Stimulated activated CD8-positive, alpha-beta memory T cell treated with anti-CD3 and anti-CD28 coated beads, Interleukin-2, amount 100 ng/mL, for 1 hour (primary cell): ENCODE measurements around the gene ATP23.

Source experiments
- DNase-seq, 2 donors: peaks; one replicate each; pipeline ENCODE4 v3.0.0-alpha.2; 2020; ENCODE audit warnings: low read depth in 2 of 2

The ATP23 gene

GRCh38 chr12:57983146-57983857 lies 41.9 kb downstream of the ATP23 start:
- DNase-seq: no peak

GRCh38 chr12:57983858-57984505 lies 42.6 kb downstream of the ATP23 start:
- DNase-seq: no peak

GRCh38 chr12:57984629-57985151 lies 43.3 kb downstream of the ATP23 start:
- no peak for DNase-seq

GRCh38 chr12:57985685-57986084 lies 44.3 kb downstream of the ATP23 start:
- no peak for DNase-seq

GRCh38 chr12:57989838-57990237 lies 48.5 kb downstream of the ATP23 start:
- DNase-seq: no peak

GRCh38 chr12:57990241-57990883 lies 49.0 kb downstream of the ATP23 start:
- DNase-seq: no peak

- DNase-seq: no peak
These were observed 50.6 kb downstream of the ATP23 start for GRCh38 chr12:57992001-57992400.

GRCh38 chr12:57993030-57993429 lies 51.7 kb downstream of the ATP23 start:
- DNase-seq: no peak

GRCh38 chr12:57993834-57994233 lies 52.5 kb downstream of the ATP23 start:
- no peak for DNase-seq

- DNase-seq: no peak
These were observed 55.2 kb downstream of the ATP23 start for GRCh38 chr12:57996520-57996919.

- no peak for DNase-seq
These were observed 56.9 kb downstream of the ATP23 start for GRCh38 chr12:57998251-57998650.

GRCh38 chr12:58000499-58000898 lies 59.1 kb downstream of the ATP23 start:
- no peak for DNase-seq

- DNase-seq: no peak
These were observed 66.5 kb downstream of the ATP23 start for GRCh38 chr12:58007875-58008274.

GRCh38 chr12:58008634-58009033 lies 67.3 kb downstream of the ATP23 start:
- DNase-seq: no peak
